ENCODE data around the gene EDC4. TPM values are rescaled to one million over a fixed set of nuclear protein-coding genes. Genes with fewer than 3 reads are reported as not detected.

EDC4 gene
- total and polyA plus RNA-seq, 9 of the 15 experiments (the other 6 are each of a cell fraction or from before 2014, with no cell fraction given), result 1.1 to 131 (median 74.0) TPM

GRCh38 chr16:67917852-67918236 is 45.0 kb downstream of the EDC4 start (continued):
- TF ChIP-seq, protein P1, sequence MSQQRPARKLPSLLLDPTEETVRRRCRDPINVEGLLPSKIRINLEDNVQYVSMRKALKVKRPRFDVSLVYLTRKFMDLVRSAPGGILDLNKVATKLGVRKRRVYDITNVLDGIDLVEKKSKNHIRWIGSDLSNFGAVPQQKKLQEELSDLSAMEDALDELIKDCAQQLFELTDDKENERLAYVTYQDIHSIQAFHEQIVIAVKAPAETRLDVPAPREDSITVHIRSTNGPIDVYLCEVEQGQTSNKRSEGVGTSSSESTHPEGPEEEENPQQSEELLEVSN (IDR thresholded peaks at IDR 0.05; ENCODE audit: borderline replicate concordance in 1 of 2, extremely low read depth in 1 of 2, insufficient read depth in 1 of 2, insufficient read length in 1 of 2, low read depth in 1 of 2, low read length in 1 of 2, poor library complexity in 1 of 2, severe bottlenecking in 1 of 2), result no peak
- TF ChIP-seq HDAC2 (IDR thresholded peaks at IDR 0.05), result no peak
- TF ChIP-seq ZNF124 (CRISPR knock-in tag; IDR thresholded peaks at IDR 0.05), result no peak
- TF ChIP-seq ARID2 (IDR thresholded peaks at IDR 0.05), result no peak
- no peak for TF ChIP-seq PYGO2 (tag; IDR thresholded peaks at IDR 0.05)
- no peak for TF ChIP-seq KLF10 (CRISPR knock-in tag; IDR thresholded peaks at IDR 0.05)
- TF ChIP-seq, protein P2, sequence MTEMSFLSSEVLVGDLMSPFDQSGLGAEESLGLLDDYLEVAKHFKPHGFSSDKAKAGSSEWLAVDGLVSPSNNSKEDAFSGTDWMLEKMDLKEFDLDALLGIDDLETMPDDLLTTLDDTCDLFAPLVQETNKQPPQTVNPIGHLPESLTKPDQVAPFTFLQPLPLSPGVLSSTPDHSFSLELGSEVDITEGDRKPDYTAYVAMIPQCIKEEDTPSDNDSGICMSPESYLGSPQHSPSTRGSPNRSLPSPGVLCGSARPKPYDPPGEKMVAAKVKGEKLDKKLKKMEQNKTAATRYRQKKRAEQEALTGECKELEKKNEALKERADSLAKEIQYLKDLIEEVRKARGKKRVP (CRISPR knock-in tag; IDR thresholded peaks at IDR 0.05), result no peak
- no peak for TF ChIP-seq IFI16 (CRISPR knock-in tag; IDR thresholded peaks at IDR 0.05)
- TF ChIP-seq RFX7 (CRISPR knock-in tag; IDR thresholded peaks at IDR 0.05), result no peak
- TF ChIP-seq ATF2 (CRISPR knock-in tag; IDR thresholded peaks at IDR 0.05), result no peak
- no peak for TF ChIP-seq ZNF121 (CRISPR knock-in tag; conservative IDR thresholded peaks at IDR 0.05)
- no peak for TF ChIP-seq E2F5 (CRISPR knock-in tag; IDR thresholded peaks at IDR 0.05)
- no peak for TF ChIP-seq NR2C1 (IDR thresholded peaks at IDR 0.05)
- TF ChIP-seq NR2C1 (tag; IDR thresholded peaks at IDR 0.05), result no peak
- TF ChIP-seq GATAD2B (IDR thresholded peaks at IDR 0.05; ENCODE audit: borderline replicate concordance), result no peak
- TF ChIP-seq, protein P3, sequence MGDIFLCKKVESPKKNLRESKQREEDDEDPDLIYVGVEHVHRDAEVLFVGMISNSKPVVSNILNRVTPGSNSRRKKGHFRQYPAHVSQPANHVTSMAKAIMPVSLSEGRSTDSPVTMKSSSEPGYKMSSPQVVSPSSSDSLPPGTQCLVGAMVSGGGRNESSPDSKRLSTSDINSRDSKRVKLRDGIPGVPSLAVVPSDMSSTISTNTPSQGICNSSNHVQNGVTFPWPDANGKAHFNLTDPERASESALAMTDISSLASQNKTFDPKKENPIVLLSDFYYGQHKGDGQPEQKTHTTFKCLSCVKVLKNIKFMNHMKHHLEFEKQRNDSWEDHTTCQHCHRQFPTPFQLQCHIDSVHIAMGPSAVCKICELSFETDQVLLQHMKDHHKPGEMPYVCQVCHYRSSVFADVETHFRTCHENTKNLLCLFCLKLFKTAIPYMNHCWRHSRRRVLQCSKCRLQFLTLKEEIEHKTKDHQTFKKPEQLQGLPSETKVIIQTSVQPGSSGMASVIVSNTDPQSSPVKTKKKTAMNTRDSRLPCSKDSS (IDR thresholded peaks at IDR 0.05; ENCODE audit: low read depth, partially characterized antibody), result no peak
- TF ChIP-seq GTF2E2 (tag; IDR thresholded peaks at IDR 0.05), result no peak
- peak; percentile 67; the same call in 1 of the 2 replicates for TF ChIP-seq ARID1B (IDR thresholded peaks at IDR 0.05)
- no peak for TF ChIP-seq SFPQ (IDR thresholded peaks at IDR 0.05; ENCODE audit: low read depth, low read length)
- TF ChIP-seq ZNF146 (CRISPR knock-in tag; IDR thresholded peaks at IDR 0.05; ENCODE audit: unreplicated experiment), result no peak
- TF ChIP-seq EHMT2 (IDR thresholded peaks at IDR 0.05), result no peak
- no peak for TF ChIP-seq NRF1 (conservative IDR thresholded peaks at IDR 0.05 in 1 of 2, IDR thresholded peaks at IDR 0.05 in 1 of 2)
- peak; percentile 96 for TF ChIP-seq ESRRA (IDR thresholded peaks at IDR 0.05; ENCODE audit: borderline replicate concordance, low read depth)
